ENCODE results near the gene MEIOSIN. TPM values are rescaled to one million over a fixed set of nuclear protein-coding genes. Genes with fewer than 3 reads are reported as not detected.

Gene MEIOSIN
- polyA plus RNA-seq, 1 of the 3 experiments (the other 2 are of a cell fraction), result 0.03 TPM

DNA sequence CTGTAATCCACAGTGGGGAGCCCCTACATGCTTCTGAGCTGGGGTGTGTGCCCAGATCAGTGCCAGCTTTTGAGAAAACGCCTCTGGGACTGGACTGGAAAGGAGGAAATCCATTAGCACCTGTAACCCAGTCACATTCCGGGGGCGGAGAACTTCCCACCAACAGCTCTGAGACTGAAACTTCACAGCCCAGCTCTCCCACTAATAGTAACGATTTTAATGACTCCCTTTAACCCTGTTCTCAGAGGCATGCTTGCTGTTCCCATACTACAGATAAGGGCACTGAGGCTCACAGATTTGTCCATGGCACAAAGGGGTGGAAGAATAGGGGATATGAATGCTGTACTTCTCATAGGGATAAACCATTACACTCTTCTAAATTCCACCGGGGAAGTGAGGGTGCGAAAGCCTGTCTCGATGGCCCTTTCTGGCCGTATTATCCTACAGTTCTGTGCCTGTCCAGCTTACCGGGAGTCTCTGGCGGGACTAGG is 3.4 kb upstream of the MEIOSIN start:
- CTCF ChIA-PET, result interaction anchor here (0.6 to 2.1 kb wide), 11 partner anchors 11 to 160 kb away, joined by 3 to 10 read pairs (median 3); partner anchors contain the start of genes QPCTL, SIX5 and SNRPD2
- Histone ChIP-seq H2AFZ (ENCODE audit: low read depth) (no peak overlapping the region), H3K4me3 (ENCODE audit: low read depth in 2 of 2, low read length in 1 of 2) (peak overlapping the region; percentile 67 to 77), H3K4me2 (peak overlapping the region; percentile 93), H3K27ac (ENCODE audit: low read depth in 2 of 2, low read length in 1 of 2) (peak overlapping the region in 1 of 2 experiments; percentile 23; a peak in 2 of 4 replicates), H3K79me2 (ENCODE audit: insufficient read depth) (peaks cover 62% of the 10 kb centered on the region), H3K36me3 (replicated peaks in 1 of 2; ENCODE audit: control insufficient read depth in 1 of 2, insufficient read depth in 2 of 2, low read length in 1 of 2) (no peaks in the 10 kb centered on the region), H3F3A (replicated peaks; ENCODE audit: insufficient read depth) (no peaks in the 10 kb centered on the region), H3K4me1 (ENCODE audit: control insufficient read depth in 1 of 2, insufficient read depth in 2 of 2, low read depth in 1 of 2, low read length in 1 of 2) (peaks cover 0 to 3% of the 10 kb centered on the region in 2 experiments; a peak in 1 of 4 replicates), H3K9me3 (no peaks in the 10 kb centered on the region), H4K20me1 (ENCODE audit: insufficient read depth) (no peaks in the 10 kb centered on the region), H3K9me2 (no peaks in the 10 kb centered on the region), H3K9ac (peak overlapping the region; percentile 81), H3K27me3 (ENCODE audit: insufficient read depth) (no peaks in the 10 kb centered on the region)
- TF ChIP-seq, protein P1, sequence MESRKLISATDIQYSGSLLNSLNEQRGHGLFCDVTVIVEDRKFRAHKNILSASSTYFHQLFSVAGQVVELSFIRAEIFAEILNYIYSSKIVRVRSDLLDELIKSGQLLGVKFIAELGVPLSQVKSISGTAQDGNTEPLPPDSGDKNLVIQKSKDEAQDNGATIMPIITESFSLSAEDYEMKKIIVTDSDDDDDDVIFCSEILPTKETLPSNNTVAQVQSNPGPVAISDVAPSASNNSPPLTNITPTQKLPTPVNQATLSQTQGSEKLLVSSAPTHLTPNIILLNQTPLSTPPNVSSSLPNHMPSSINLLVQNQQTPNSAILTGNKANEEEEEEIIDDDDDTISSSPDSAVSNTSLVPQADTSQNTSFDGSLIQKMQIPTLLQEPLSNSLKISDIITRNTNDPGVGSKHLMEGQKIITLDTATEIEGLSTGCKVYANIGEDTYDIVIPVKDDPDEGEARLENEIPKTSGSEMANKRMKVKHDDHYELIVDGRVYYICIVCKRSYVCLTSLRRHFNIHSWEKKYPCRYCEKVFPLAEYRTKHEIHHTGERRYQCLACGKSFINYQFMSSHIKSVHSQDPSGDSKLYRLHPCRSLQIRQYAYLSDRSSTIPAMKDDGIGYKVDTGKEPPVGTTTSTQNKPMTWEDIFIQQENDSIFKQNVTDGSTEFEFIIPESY (IDR thresholded peaks at IDR 0.05; ENCODE audit: borderline replicate concordance, low read depth), result no peak
- TF ChIP-seq SMC3 (IDR thresholded peaks at IDR 0.05; ENCODE audit: low read depth, low read length) (no peak), RCOR1 (IDR thresholded peaks at IDR 0.05; ENCODE audit: low read length) (no peak), CHD2 (IDR thresholded peaks at IDR 0.05; ENCODE audit: low read length, partially characterized antibody) (no peak), FOXM1 (IDR thresholded peaks at IDR 0.05; ENCODE audit: low read depth) (no peak), POLR2AphosphoS5 (IDR thresholded peaks at IDR 0.05; ENCODE audit: low read depth, low read length) (no peak), EP300 (IDR thresholded peaks at IDR 0.05; ENCODE audit: borderline replicate concordance in 1 of 2, low read depth in 1 of 2, low read length in 1 of 2) (no peak), NFIC (IDR thresholded peaks at IDR 0.05; ENCODE audit: borderline replicate concordance) (no peak), RAD21 (IDR thresholded peaks at IDR 0.05; ENCODE audit: low read length) (no peak), TCF12 (IDR thresholded peaks at IDR 0.05) (no peak)
- TF ChIP-seq, protein P2, sequence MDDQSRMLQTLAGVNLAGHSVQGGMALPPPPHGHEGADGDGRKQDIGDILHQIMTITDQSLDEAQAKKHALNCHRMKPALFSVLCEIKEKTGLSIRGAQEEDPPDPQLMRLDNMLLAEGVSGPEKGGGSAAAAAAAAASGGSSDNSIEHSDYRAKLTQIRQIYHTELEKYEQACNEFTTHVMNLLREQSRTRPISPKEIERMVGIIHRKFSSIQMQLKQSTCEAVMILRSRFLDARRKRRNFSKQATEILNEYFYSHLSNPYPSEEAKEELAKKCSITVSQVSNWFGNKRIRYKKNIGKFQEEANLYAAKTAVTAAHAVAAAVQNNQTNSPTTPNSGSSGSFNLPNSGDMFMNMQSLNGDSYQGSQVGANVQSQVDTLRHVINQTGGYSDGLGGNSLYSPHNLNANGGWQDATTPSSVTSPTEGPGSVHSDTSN (IDR thresholded peaks at IDR 0.05), result no peak
- TF ChIP-seq, protein P3, sequence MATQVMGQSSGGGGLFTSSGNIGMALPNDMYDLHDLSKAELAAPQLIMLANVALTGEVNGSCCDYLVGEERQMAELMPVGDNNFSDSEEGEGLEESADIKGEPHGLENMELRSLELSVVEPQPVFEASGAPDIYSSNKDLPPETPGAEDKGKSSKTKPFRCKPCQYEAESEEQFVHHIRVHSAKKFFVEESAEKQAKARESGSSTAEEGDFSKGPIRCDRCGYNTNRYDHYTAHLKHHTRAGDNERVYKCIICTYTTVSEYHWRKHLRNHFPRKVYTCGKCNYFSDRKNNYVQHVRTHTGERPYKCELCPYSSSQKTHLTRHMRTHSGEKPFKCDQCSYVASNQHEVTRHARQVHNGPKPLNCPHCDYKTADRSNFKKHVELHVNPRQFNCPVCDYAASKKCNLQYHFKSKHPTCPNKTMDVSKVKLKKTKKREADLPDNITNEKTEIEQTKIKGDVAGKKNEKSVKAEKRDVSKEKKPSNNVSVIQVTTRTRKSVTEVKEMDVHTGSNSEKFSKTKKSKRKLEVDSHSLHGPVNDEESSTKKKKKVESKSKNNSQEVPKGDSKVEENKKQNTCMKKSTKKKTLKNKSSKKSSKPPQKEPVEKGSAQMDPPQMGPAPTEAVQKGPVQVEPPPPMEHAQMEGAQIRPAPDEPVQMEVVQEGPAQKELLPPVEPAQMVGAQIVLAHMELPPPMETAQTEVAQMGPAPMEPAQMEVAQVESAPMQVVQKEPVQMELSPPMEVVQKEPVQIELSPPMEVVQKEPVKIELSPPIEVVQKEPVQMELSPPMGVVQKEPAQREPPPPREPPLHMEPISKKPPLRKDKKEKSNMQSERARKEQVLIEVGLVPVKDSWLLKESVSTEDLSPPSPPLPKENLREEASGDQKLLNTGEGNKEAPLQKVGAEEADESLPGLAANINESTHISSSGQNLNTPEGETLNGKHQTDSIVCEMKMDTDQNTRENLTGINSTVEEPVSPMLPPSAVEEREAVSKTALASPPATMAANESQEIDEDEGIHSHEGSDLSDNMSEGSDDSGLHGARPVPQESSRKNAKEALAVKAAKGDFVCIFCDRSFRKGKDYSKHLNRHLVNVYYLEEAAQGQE (IDR thresholded peaks at IDR 0.05; ENCODE audit: low read depth, low read length), result no peak
- TF ChIP-seq, protein P4, sequence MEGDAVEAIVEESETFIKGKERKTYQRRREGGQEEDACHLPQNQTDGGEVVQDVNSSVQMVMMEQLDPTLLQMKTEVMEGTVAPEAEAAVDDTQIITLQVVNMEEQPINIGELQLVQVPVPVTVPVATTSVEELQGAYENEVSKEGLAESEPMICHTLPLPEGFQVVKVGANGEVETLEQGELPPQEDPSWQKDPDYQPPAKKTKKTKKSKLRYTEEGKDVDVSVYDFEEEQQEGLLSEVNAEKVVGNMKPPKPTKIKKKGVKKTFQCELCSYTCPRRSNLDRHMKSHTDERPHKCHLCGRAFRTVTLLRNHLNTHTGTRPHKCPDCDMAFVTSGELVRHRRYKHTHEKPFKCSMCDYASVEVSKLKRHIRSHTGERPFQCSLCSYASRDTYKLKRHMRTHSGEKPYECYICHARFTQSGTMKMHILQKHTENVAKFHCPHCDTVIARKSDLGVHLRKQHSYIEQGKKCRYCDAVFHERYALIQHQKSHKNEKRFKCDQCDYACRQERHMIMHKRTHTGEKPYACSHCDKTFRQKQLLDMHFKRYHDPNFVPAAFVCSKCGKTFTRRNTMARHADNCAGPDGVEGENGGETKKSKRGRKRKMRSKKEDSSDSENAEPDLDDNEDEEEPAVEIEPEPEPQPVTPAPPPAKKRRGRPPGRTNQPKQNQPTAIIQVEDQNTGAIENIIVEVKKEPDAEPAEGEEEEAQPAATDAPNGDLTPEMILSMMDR (IDR thresholded peaks at IDR 0.05), result no peak
- TF ChIP-seq, protein P5, sequence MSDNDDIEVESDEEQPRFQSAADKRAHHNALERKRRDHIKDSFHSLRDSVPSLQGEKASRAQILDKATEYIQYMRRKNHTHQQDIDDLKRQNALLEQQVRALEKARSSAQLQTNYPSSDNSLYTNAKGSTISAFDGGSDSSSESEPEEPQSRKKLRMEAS (IDR thresholded peaks at IDR 0.05; ENCODE audit: low read depth), result no peak
- TF ChIP-seq, protein P6, sequence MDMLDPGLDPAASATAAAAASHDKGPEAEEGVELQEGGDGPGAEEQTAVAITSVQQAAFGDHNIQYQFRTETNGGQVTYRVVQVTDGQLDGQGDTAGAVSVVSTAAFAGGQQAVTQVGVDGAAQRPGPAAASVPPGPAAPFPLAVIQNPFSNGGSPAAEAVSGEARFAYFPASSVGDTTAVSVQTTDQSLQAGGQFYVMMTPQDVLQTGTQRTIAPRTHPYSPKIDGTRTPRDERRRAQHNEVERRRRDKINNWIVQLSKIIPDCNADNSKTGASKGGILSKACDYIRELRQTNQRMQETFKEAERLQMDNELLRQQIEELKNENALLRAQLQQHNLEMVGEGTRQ (IDR thresholded peaks at IDR 0.05; ENCODE audit: borderline replicate concordance, low read depth, low read length), result no peak
- no peak for DNase-seq
- 11% methylated on average over 9 of the region's 10 CpGs for WGBS (ENCODE audit: low lambda C conversion rate)
- POLR2A ChIA-PET, result interaction anchor here (1.2 to 2.0 kb wide), 5 partner anchors 11 to 637 kb away, joined by 3 to 9 read pairs (median 4); partner anchors contain the start of genes QPCTL and SNRPD2

All from SK-N-SH (cell line).